Stimulated activated CD4-positive, alpha-beta T cell treated with anti-CD3 and anti-CD28 coated beads, Interleukin-4, amount 100 ng/mL, for 48 hours (primary cell): ENCODE measurements around the gene SPATS2L.
A peak's percentile ranks its signal among the peaks of the same experiment; 100 is the strongest.

ENCODE experiments used
- DNase-seq, 2 donors: peaks; one replicate each; pipeline ENCODE4 v3.0.0-alpha.2; 2020; ENCODE audit warnings: low read depth in 2 of 2

Gene SPATS2L

GRCh38 chr2:200498402-200499162 is 192.1 kb downstream of the SPATS2L start:
- DNase-seq = no peak

- no peak for DNase-seq
Observed at GRCh38 chr2:200502196-200502595, 195.7 kb downstream of the SPATS2L start.

- DNase-seq = no peak
Observed at GRCh38 chr2:200506679-200507078, 200.2 kb downstream of the SPATS2L start.

GRCh38 chr2:200507179-200507578 is 200.7 kb downstream of the SPATS2L start:
- DNase-seq = no peak

GRCh38 chr2:200509235-200509611 is 202.7 kb downstream of the SPATS2L start:
- DNase-seq = peak in 1 of 2 donors; percentile 4

GRCh38 chr2:200509612-200510433 is 203.3 kb downstream of the SPATS2L start, which contains the start of gene KCTD18:
Gene KCTD18, minus strand, starts transcription at chr2:200510068. Its CDS starts 3,052 bp downstream, at chr2:200507016.
- peak; percentile 86 to 87 for DNase-seq

GRCh38 chr2:200515155-200515554 is 208.7 kb downstream of the SPATS2L start:
- no peak for DNase-seq

- no peak for DNase-seq
Observed at GRCh38 chr2:200523158-200523557, 216.7 kb downstream of the SPATS2L start.

GRCh38 chr2:200523604-200524003 is 217.1 kb downstream of the SPATS2L start:
- DNase-seq = no peak

GRCh38 chr2:200525066-200525465 is 218.6 kb downstream of the SPATS2L start:
- no peak for DNase-seq

- DNase-seq = no peak
Observed at GRCh38 chr2:200525551-200525881, 219.0 kb downstream of the SPATS2L start.

- peak; percentile 91 to 96 for DNase-seq
Observed at GRCh38 chr2:200525882-200526651, 219.6 kb downstream of the SPATS2L start, which contains the start of gene SGO2. Gene SGO2, plus strand, starts transcription at chr2:200526207. Its CDS starts 6,769 bp downstream, at chr2:200532976.

GRCh38 chr2:200528228-200528627 is 221.7 kb downstream of the SPATS2L start:
- DNase-seq = no peak
